HT1080 (cell line): ENCODE measurements around the gene TMEM184A. TPM values are rescaled to one million over a fixed set of nuclear protein-coding genes. Genes with fewer than 3 reads are reported as not detected.

Source experiments
- DNase-seq: peaks from one replicate; pipeline ENCODE4 v3.0.0-alpha.2; 2015; ENCODE audit warnings: low read depth
- polyA plus RNA-seq, 2 experiments: library from polyadenylated mRNA; depleted of rRNA; stranded (reverse); fragments of >200 nt; gene quantifications; 2 replicates each; pipeline ENCODE4 v1.2.3, GENCODE V29; 2015
- total RNA-seq: library from RNA; depleted of rRNA; stranded (reverse); fragments of >200 nt; shearing (Covaris generic); gene quantifications from 2 replicates; pipeline ENCODE4 v1.2.3, GENCODE V29; 2014; rRNA removed

Gene TMEM184A
- total RNA-seq, result 1.1 and 1.5 TPM in 2 replicates
- 1.5 and 2.3 TPM in 2 replicates for polyA plus RNA-seq (2015; cell fraction: cytosol; rRNA removed)
- 7.8 and 8.4 TPM in 2 replicates for polyA plus RNA-seq (2015; cell fraction: nucleus; rRNA removed)

DNA sequence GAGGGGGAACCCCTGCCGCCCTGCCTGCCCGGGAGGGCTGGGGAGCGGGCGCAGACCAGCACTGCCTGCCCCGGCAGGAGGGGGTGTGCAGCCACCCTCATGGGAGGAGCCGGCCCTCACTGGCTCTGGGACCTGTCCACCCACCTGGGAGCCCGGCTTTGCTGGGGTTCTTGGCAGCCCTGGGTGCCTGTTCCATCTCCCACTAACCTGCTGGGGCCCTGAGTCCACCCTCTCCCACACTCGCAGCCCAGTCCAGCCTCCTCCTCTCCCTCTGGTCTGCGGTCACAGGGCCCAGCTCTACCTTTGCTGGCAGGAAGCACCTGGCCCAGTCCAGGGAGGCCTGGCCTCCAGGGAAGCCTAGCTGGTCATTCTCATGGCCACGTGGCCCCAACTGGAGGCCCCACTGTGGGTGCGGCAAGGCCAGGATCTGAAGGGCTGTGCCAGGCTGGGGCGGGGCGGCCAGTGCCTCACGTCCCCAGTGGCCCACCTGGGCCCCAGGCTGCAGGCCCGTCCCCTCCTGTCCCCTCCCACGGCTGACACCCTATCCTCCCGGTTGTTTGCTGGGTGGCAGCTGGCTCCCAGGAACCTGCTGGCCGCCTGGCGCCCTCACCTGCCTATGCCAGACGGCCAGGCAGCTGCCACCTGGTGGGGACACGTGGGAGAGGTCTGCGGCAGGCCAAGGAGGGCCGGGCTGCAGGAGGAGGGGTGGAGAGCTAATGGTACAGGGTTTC lies at the start of gene TMEM184A:
Gene TMEM184A (minus strand): TSS at position 393 of the 731 bp plus-strand sequence. CDS start 721 bp downstream, outside the sequence.
- DNase-seq, result no peak

GRCh38 chr7:1604383-1604782 lies 48.4 kb upstream of the TMEM184A start:
- no peak for DNase-seq

- no peak for DNase-seq
Observed at GRCh38 chr7:1603346-1604225, 47.6 kb upstream of the TMEM184A start.

GRCh38 chr7:1602386-1602785 lies 46.4 kb upstream of the TMEM184A start:
- DNase-seq, result no peak

- DNase-seq, result no peak
Observed at GRCh38 chr7:1601956-1602355, 46.0 kb upstream of the TMEM184A start.

DNA sequence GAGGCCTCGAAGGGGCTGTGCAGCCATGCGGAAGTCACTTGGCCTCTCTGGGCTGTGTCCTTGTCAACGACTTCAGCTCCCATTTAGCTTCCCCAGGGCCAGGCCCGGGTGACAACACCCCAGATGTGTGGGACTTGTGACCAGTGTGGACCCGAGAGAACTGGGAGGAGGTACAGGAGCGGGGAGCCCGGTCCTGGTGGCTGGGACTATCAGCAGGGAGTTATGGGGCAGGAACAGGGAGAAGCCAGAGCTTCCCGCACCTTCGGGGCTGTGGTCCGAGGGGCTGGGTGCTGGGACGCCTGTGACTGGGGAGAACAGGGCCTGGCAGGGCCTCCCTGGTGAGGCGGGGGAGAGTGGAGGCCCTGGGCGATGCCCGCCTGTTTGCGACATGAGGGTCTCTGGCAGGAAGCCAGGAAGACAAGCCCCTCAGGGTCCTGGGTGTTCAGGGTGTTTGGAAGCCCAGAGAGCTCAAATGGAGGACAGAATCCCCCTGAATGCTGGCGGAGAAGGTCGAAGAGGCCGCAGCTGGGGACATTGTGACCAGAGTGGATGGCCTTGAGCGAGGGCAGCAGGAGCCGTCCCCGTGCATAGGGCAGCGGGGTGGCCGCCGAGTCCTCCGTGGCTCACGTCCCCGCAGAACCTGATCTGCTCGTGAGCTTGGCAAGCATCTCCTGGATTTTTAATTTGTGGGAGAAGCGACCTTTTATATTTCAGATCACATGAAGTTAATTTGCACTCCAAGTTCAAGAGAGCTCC lies 43.8 kb upstream of the TMEM184A start:
- DNase-seq, result no peak

DNA sequence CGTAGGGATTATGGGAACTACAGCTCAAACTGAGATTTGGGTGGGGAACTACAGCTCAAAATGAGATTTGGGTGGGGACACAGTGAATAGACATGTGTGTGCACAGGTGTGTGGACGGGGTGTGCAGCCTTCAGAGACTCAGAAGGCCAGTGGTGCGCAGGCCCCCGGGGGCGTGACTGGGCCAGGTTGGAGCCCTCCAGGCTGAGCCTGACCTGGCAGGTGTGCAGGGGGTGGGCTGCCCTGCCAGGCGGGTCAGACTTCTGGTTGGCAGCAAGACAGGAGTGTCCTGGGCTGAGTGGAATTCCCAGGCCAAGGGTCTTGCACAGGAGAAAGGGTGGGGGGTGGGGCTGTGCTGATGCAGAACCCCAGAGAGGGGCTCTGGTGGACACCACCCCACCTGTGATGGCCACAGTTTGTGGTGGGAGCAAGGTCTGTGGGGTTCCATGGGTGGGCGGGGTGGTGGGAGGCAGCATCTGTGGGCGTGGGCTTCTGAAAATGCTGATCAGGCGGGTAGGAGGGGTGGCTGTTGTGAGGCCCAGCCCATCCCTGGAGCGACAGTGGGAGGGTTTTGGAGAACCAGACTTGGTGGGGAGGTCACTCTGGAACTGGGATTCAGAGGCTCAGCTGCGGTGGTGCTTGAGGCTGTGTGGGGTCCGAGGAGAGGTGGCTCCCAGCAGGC lies 43.1 kb upstream of the TMEM184A start:
- no peak for DNase-seq

- DNase-seq, result no peak
Observed at GRCh38 chr7:1598286-1598685, 42.3 kb upstream of the TMEM184A start.

DNA sequence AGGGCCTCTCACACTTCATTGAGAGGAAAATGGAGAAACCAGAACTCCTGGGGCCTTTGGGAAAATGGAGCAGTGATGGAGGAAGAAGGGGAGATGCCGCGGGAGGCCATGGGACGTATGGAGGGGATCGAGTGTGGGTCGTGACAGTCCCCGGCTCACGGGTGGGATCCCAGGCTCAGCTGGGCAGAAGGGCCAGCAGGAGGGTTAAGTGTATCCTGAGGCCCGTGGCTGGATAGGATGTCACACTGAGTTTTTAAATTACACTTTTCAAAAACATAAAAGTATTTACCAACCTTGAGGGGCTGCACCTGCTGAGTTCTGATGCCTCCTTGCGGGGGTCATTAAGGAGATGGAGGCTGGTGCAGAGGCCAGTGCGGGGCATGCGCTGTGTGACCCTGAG lies 41.8 kb upstream of the TMEM184A start:
- DNase-seq, result no peak

DNA sequence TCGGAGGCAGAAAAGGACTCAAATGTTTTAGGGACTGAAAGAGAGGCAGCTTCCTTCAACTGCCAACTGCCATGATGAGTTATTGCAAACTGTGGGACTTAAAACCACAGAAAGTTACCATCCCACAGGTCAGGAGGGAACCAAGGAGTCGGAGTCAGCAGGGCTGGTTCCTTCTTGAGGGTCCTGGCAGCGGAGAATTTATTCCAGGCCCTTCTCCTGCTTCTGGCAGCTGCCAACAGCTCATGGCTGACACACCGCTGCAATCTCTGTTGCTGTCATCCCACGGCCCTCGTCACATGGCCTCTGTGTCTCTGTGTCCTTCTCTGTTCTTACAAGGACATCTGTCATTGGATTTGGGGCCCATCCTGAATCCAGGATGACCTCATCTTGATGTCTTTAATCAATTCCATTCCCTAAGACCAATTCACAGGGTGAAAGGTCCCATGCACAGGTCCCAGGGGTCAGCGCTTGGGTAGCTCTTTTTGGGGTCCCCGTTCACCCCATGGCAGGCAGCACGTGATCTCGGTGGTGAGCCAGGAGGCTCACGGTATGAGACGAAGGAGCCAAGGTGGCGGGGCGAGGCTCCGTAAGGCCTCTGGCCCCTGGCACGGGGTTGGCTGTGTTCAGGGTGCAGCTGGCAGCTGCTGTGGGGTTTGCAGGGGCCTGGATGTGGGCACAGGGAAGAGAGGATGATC lies 41.2 kb upstream of the TMEM184A start:
- DNase-seq, result no peak

- DNase-seq, result no peak
Observed at GRCh38 chr7:1596181-1597043, 40.4 kb upstream of the TMEM184A start.

DNA sequence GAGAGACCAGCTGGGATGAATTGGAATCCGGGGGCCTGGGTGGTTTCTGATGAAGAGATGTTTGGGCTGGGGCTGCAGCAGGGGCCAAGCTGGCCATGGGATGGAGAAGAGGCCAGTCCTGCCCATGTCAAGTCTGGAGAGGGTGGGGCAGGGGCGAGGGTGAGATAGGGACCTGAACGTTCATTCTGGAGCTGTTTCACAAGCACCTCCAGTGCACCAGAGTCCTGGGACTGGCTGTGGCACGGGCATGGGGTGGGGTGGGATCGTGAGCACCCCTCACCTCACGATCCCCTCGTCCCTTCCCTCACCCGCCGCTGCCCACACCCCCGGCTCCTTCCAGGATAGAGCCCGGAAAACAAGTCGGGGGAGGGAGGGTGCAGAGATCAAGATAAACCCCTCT lies 39.6 kb upstream of the TMEM184A start:
- no peak for DNase-seq

- DNase-seq, result no peak
Observed at GRCh38 chr7:1595027-1595426, 39.0 kb upstream of the TMEM184A start.

GRCh38 chr7:1593904-1594421 lies 38.0 kb upstream of the TMEM184A start:
- DNase-seq, result no peak

DNA sequence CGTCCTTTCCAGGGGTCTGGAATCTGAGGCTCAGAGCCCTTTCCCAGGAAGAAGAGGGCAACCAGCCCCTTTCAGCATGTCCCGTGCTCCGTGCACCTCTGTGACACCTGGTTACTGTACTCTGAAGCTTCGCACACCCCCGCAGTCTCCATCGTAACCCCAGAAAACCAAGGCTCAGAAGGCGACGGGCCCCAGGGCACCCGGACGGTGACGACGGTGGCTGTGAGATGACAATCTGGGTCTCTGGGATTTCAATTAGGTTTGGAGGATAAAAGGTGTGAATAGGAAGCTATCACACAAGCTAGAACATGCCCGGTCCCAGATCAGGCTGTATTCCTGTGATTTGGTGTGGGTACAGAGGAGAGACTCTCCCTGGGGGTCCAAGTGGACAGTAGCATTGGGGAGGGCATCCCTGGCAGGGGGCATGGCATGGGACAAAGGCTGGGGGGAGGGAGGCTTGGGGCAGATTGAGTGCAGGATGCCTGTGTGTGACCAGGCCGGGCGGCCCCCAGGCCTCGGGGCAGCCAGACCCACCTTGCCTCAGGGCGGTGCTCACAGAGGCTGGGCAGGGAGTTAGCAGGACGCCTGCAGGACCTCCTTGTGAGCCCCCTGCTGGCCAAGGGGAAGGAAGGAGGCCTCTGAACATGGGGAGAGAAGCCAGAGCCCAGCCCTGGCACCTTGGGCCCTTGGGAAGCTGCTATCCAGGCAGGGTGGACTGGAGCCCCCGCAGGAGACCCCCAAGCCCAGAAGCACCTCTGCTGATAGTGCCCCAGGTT lies 37.3 kb upstream of the TMEM184A start:
- DNase-seq, result no peak

DNA sequence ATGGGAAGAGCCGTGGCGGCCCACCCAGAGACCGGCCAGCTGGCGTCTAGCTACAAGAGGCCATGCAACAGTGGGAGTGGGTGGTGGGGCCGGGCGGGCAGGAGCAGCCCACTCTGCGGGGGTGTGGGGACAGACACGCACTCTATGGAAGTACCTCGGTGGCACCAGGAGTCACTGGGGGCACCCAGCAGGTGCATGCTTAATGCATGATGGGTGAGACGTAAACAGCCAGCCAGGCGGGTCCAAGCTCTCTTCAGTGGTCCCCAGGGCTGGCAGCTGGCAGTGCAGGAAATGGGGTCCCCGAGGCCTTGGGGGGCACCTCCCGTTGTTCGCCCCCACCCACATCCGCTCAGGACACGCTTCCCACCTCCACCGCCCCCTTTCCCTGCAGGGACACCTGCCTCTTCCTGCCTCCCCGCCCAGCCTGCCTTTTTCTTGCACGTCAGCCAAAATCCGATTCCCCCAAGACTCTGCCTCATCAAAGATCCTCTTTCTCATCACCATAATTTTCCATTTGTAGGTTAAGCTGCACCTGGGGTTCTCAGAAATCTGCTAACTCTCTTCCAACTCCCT lies 36.4 kb upstream of the TMEM184A start:
- no peak for DNase-seq

DNA sequence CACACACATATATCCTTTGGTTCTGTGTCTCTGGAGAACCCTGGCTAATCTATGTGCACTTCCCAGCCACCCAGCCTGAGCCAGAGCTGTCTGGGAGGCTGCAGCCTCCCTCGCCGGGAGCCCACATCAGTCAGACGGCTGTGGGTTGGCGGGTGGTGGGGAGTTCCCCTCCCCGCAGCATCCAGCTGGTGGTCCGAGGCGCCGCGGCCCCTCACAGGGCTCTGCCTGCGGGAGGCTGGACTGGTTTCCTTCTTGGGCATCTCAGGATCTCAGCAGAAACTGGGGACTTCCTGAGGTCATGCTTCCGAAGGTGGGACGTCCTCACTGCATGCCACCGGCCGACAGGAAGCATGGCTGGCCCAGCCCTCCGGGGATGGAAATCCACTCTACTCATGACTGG lies 35.9 kb upstream of the TMEM184A start:
- no peak for DNase-seq

DNA sequence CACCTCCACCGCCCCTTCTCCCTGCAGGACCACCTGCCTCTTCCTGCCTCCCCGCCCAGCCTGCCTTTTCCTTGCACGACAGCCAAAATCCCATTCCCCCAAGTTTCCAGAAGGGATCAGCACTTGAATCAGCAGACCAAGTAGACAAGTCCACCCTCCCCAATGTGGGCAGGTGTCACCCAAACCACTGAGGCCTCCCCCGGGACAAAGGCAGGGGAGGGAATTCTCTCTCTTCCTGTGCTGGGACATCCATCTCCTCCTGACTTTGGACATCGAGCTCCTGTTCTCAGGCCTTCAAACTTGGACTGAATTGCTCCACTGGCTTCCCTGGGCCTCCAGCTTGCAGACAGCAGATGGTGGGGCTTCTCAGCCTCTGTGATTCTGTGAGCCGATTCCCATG lies 35.4 kb upstream of the TMEM184A start:
- no peak for DNase-seq
